ENCODE measurements around the gene CAVIN2. TPM values are rescaled to one million over a fixed set of nuclear protein-coding genes. Genes with fewer than 3 reads are reported as not detected.
A peak's percentile ranks its signal among the peaks of the same experiment; 100 is the strongest.

Gene CAVIN2
- total RNA-seq, 1 experiment from 2014 or later = 0.07 TPM

GRCh38 chr2:191870744-191871143 is 23.9 kb upstream of the CAVIN2 start:
- H3K79me2 ChIP-seq (ENCODE audit: low read length) = no peaks in the 10 kb centered on the region
- CTCF ChIA-PET = interaction anchor here (0.5 to 2.7 kb wide), 5 partner anchors 64 to 312 kb away, joined by 3 to 74 read pairs (median 3); no protein-coding TSS in a partner anchor
- no peaks in the 10 kb centered on the region for H3K9me2 ChIP-seq (replicated peaks; ENCODE audit: low read length)
- no peak overlapping the region for H3K4me3 ChIP-seq (ENCODE audit: low read length)
- POLR2A ChIA-PET (ENCODE audit: unreplicated experiment) = interaction anchor here (0.7 kb wide), 1 partner anchor 12 kb away, joined by 10 read pairs; no protein-coding TSS in a partner anchor
- DNase-seq (no peak), ATAC-seq (no peak)
- H3F3A ChIP-seq (ENCODE audit: low read length, unreplicated experiment) = no peaks in the 10 kb centered on the region
- H4K20me1 ChIP-seq (ENCODE audit: low read length) = no peaks in the 10 kb centered on the region
- intact Hi-C loops (cut with micrococcal nuclease) = loop anchor here (5.0 kb wide), 1 partner anchor 217 kb away; no protein-coding TSS in a partner anchor
- H3K27ac ChIP-seq (ENCODE audit: low read length) = no peak overlapping the region
- no peak overlapping the region for H2AFZ ChIP-seq (ENCODE audit: low read length)
- H3K36me3 ChIP-seq (ENCODE audit: low read depth, low read length) = no peaks in the 10 kb centered on the region
- BruUV-seq (replicated peaks) = no TSS peak
- TF ChIP-seq EZH2phosphoT487 (IDR thresholded peaks at IDR 0.05; ENCODE audit: borderline replicate concordance, low read length) = no peak
- TF ChIP-seq CTCF (conservative IDR thresholded peaks at IDR 0.05; ENCODE audit: low read depth, low read length) = peak; percentile 48; the same call in 1 of the 2 replicates
- no peaks in the 10 kb centered on the region for H3K9me3 ChIP-seq (ENCODE audit: low read length)
- no peaks in the 10 kb centered on the region for H3K27me3 ChIP-seq (ENCODE audit: low read length)
- H3K9ac ChIP-seq (ENCODE audit: low read length) = no peak overlapping the region
- H3K4me1 ChIP-seq (ENCODE audit: insufficient read depth, low read length) = peaks cover 33% of the 10 kb centered on the region
- H3K4me2 ChIP-seq (ENCODE audit: low read length) = no peak overlapping the region

- Histone ChIP-seq H3K9ac (ENCODE audit: low read length) (no peak overlapping the region), H3K79me2 (ENCODE audit: low read length) (no peaks in the 10 kb centered on the region), H3K9me2 (replicated peaks; ENCODE audit: low read length) (no peaks in the 10 kb centered on the region), H3K36me3 (ENCODE audit: low read depth, low read length) (no peaks in the 10 kb centered on the region), H3K4me2 (ENCODE audit: low read length) (peak overlapping the region; percentile 68; the same call in 1 of the 2 replicates), H3K4me3 (ENCODE audit: low read length) (no peak overlapping the region), H3F3A (ENCODE audit: low read length, unreplicated experiment) (no peaks in the 10 kb centered on the region), H3K27me3 (ENCODE audit: low read length) (no peaks in the 10 kb centered on the region), H3K4me1 (ENCODE audit: insufficient read depth, low read length) (peaks cover 37% of the 10 kb centered on the region), H4K20me1 (ENCODE audit: low read length) (no peaks in the 10 kb centered on the region), H3K9me3 (ENCODE audit: low read length) (no peaks in the 10 kb centered on the region), H2AFZ (ENCODE audit: low read length) (no peak overlapping the region), H3K27ac (ENCODE audit: low read length) (no peak overlapping the region)
- peak; percentile 27 for DNase-seq
- BruUV-seq (replicated peaks) = no TSS peak
- ChIA-PET CTCF (interaction anchor here (0.6 to 2.7 kb wide), 7 partner anchors 30 to 327 kb away, joined by 3 to 74 read pairs (median 3); no protein-coding TSS in a partner anchor), POLR2A (ENCODE audit: unreplicated experiment) (no interaction called here)
- no peak for TF ChIP-seq EZH2phosphoT487 (IDR thresholded peaks at IDR 0.05; ENCODE audit: borderline replicate concordance, low read length)
- TF ChIP-seq EZH2 (IDR thresholded peaks at IDR 0.05; ENCODE audit: low read length, unreplicated experiment) = no peak
- TF ChIP-seq CTCF (conservative IDR thresholded peaks at IDR 0.05; ENCODE audit: low read depth, low read length) = no peak
- no peak; the same call in 1 of the 2 replicates for ATAC-seq
- intact Hi-C loops (cut with micrococcal nuclease) = loop anchor here (1.0 to 5.0 kb wide), 6 partner anchors 57 to 315 kb away; no protein-coding TSS in a partner anchor
Observed at GRCh38 chr2:191869781-191870180, 22.9 kb upstream of the CAVIN2 start.

GRCh38 chr2:191869178-191869577 is 22.3 kb upstream of the CAVIN2 start:
- H3K27me3 ChIP-seq (ENCODE audit: low read length) = no peaks in the 10 kb centered on the region
- H3K9me2 ChIP-seq (replicated peaks; ENCODE audit: low read length) = no peaks in the 10 kb centered on the region
- POLR2A ChIA-PET (ENCODE audit: unreplicated experiment) = interaction anchor here (0.6 kb wide), 3 partner anchors 30 to 293 kb away, joined by 3 to 15 read pairs (median 4); no protein-coding TSS in a partner anchor
- peaks cover 37% of the 10 kb centered on the region for H3K4me1 ChIP-seq (ENCODE audit: insufficient read depth, low read length)
- H3K27ac ChIP-seq (ENCODE audit: low read length) = peak overlapping the region; percentile 53
- peak overlapping the region; percentile 58 for H2AFZ ChIP-seq (ENCODE audit: low read length)
- ATAC-seq (peak; percentile 86), DNase-seq (peak; percentile 92)
- H3K4me3 ChIP-seq (ENCODE audit: low read length) = no peak overlapping the region
- 0 out of 2 replicates have a peak overlapping the region, but pooled peaks have one; percentile 16 for H3K9ac ChIP-seq (ENCODE audit: low read length)
- BruUV-seq (replicated peaks) = no TSS peak
- intact Hi-C loops (cut with micrococcal nuclease) = loop anchor here (1.0 to 5.0 kb wide), 5 partner anchors 57 to 314 kb away; no protein-coding TSS in a partner anchor
- CTCF ChIA-PET = interaction anchor here (0.5 to 2.7 kb wide), 11 partner anchors 12 to 327 kb away, joined by 3 to 74 read pairs (median 3); no protein-coding TSS in a partner anchor
- H4K20me1 ChIP-seq (ENCODE audit: low read length) = no peaks in the 10 kb centered on the region
- no peaks in the 10 kb centered on the region for H3K79me2 ChIP-seq (ENCODE audit: low read length)
- H3K4me2 ChIP-seq (ENCODE audit: low read length) = peak overlapping the region; percentile 68
- H3F3A ChIP-seq (ENCODE audit: low read length, unreplicated experiment) = no peaks in the 10 kb centered on the region
- H3K36me3 ChIP-seq (ENCODE audit: low read depth, low read length) = no peaks in the 10 kb centered on the region
- H3K9me3 ChIP-seq (ENCODE audit: low read length) = no peaks in the 10 kb centered on the region
- TF ChIP-seq CTCF (conservative IDR thresholded peaks at IDR 0.05; ENCODE audit: low read depth, low read length) (peak; percentile 91), EZH2 (IDR thresholded peaks at IDR 0.05; ENCODE audit: low read length, unreplicated experiment) (no peak)
